Measurements from ENCODE around the gene CYTH1. TPM values are rescaled to one million over a fixed set of nuclear protein-coding genes. Genes with fewer than 3 reads are reported as not detected.

Gene CYTH1
- polyA plus RNA-seq, 2 of the 4 experiments (the other 2 are of a cell fraction): 38.5 to 46.2 TPM

GRCh38 chr17:78829477-78829876 is 47.4 kb upstream of the CYTH1 start (continued):
- TF ChIP-seq ZSCAN20 (CRISPR knock-in tag; IDR thresholded peaks at IDR 0.05) (no peak), BHLHE40 (IDR thresholded peaks at IDR 0.05; ENCODE audit: low read depth, low read length) (no peak), E2F6 (IDR thresholded peaks at IDR 0.05; ENCODE audit: borderline replicate concordance, low read depth) (no peak), BCL3 (IDR thresholded peaks at IDR 0.05) (no peak), FOSB (CRISPR knock-in tag; IDR thresholded peaks at IDR 0.05) (no peak)

GRCh38 chr17:78828470-78829185 is 46.6 kb upstream of the CYTH1 start:
- ATAC-seq (peak; percentile 83 to 86), FAIRE-seq (peak; percentile 51), DNase-seq (ENCODE audit: low read depth in 1 of 2, low spot score in 1 of 2) (peak; percentile 67 to 80)
- CTCF ChIA-PET: interaction anchor here (0.6 to 1.6 kb wide), 9 partner anchors 9 to 344 kb away, joined by 3 to 5 read pairs (median 4); no protein-coding TSS in a partner anchor
- Histone ChIP-seq H3K4me3 (no peak overlapping the region), H3K4me1 (no peaks in the 10 kb centered on the region), H3K27ac (no peak overlapping the region), H3K4me2 (no peak overlapping the region), H3K9me3 (no peaks in the 10 kb centered on the region)
- POLR2A ChIA-PET: no interaction called here
- 93% methylated on average over 14 of the region's 14 CpGs for WGBS (ENCODE audit: missing lambda C conversion rate)
- TF ChIP-seq RAD21 (conservative IDR thresholded peaks at IDR 0.05 in 1 of 2, IDR thresholded peaks at IDR 0.05 in 1 of 2) (0 out of 5 replicates have a peak, but pooled peaks of 1 of the 2 experiments have one; percentile 19), NPAS2 (CRISPR knock-in tag; IDR thresholded peaks at IDR 0.05; ENCODE audit: borderline replicate concordance) (no peak), FOSL2 (IDR thresholded peaks at IDR 0.05) (no peak), FOSL2 (CRISPR knock-in tag; IDR thresholded peaks at IDR 0.05) (peak; percentile 79), HOXA7 (CRISPR knock-in tag; IDR thresholded peaks at IDR 0.05) (no peak), USF2 (IDR thresholded peaks at IDR 0.05) (no peak), ELK1 (IDR thresholded peaks at IDR 0.05; ENCODE audit: low read depth, low read length) (no peak), CTCF (IDR thresholded peaks at IDR 0.05) (peak; percentile 26; the same call in 1 of the 3 replicates), CBX2 (IDR thresholded peaks at IDR 0.05; ENCODE audit: borderline replicate concordance, low read depth) (no peak), MAX (IDR thresholded peaks at IDR 0.05) (no peak), RFX5 (IDR thresholded peaks at IDR 0.05) (no peak), RARB (CRISPR knock-in tag; IDR thresholded peaks at IDR 0.05) (no peak), KDM1A (IDR thresholded peaks at IDR 0.05; ENCODE audit: low read depth) (no peak), POLR2AphosphoS2 (conservative IDR thresholded peaks at IDR 0.05; ENCODE audit: low read length) (no peak), PHF8 (IDR thresholded peaks at IDR 0.05; ENCODE audit: borderline replicate concordance, low read depth) (no peak), HES2 (IDR thresholded peaks at IDR 0.05) (no peak), ATOH8 (CRISPR knock-in tag; IDR thresholded peaks at IDR 0.05; ENCODE audit: low read depth) (no peak), MYC (IDR thresholded peaks at IDR 0.05; ENCODE audit: borderline replicate concordance, low read length) (no peak)
